Renal cortical epithelial cell (primary cell): ENCODE results near the gene PALD1. TPM values are rescaled to one million over a fixed set of nuclear protein-coding genes. Genes with fewer than 3 reads are reported as not detected.

Experiments used
- DNase-seq: peaks from one replicate; pipeline ENCODE4 v3.0.0-alpha.2; 2011; ENCODE audit warnings: low read depth
- total RNA-seq: library from RNA; depleted of rRNA; stranded (reverse); fragments of >200 nt; gene quantifications from 2 replicates; pipeline ENCODE4 v1.2.3, GENCODE V29; 2014

Gene PALD1
- total RNA-seq, 1 donor from 2014 or later = 1.7 TPM

GRCh38 chr10:70588859-70589570 is 110.4 kb downstream of the PALD1 start:
- DNase-seq = no peak

DNA sequence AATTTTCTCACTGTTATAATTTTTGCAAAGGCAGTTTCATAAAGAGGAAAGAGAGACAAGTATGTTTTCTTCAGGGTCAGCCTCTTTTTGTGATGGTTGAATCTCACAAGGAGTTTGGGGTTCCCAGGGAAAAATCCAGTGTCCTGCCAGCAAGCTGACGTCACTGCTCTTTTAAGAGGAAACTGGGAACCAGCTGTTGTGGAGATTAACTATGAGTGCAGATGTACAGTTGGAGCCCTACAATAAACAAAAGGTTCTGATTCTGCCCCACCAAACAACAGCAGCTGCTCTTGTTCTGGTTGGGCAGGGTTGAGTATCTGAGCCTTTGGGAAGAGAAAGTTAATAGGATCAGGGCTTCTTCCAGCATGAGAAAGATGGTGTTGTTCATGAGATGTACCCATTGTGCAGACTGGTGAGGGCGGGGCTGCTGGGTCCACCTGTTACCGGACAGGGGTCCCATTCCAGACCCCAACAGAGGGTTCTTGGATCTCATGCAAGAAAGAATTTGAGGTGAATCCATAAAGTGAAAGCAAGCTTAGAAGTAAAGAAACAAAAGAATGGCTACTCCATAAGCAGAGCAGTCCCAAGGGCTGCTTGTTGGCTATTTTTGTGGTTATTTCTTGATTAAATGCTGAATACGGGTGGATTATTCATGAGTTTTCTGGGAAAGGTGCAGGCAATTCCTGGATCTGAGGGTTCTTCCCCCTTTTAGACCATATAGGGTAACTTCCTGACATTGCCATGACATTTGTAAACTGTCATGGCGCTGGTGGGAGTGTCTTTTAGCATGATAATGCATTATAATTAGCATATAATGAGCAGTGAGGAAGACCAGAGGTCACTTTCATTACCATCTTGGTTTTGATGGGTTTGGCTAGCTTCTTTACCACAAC is 111.4 kb downstream of the PALD1 start:
- DNase-seq = no peak

DNA sequence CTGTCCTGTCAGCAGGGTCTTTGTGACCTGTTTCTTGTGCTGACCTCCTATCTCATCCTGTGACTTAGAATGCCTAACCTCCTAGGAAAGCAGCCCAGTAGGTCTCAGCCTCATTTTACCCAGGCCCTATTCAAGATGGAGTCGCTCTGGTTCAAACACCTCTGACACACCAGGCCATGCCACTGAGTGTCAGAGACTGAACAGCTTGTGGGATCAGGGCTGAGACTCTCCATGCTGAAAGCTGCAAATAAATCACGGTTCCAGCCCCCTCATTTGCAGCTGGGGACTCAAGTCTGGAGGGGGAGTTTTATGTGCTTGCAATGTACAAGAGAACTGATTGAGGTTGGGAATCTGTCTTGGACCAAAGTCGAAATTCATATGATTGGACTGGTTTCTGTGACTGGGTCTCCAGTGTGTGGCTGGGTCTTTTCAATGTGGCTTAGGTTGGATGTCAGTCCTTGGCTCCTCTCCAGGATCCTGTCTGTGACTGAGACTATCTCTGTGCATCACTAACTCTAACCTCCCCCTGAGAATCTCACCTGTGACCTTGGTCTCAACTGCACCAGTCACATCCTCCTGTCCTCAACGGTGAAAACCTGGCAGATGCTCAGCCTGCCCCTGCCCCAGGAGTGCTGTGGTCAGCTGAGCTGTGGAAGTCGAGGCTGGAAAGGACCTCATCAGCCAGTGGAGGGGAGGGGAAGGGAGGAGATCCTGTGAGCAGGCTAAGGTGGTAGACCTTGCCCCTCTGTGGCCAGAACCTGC is 112.3 kb downstream of the PALD1 start:
- no peak for DNase-seq

GRCh38 chr10:70592186-70592735 is 113.7 kb downstream of the PALD1 start:
- no peak for DNase-seq

- no peak for DNase-seq
Observed at GRCh38 chr10:70592746-70593512, 114.4 kb downstream of the PALD1 start.

GRCh38 chr10:70593513-70593890 is 114.9 kb downstream of the PALD1 start:
- DNase-seq = no peak

- no peak for DNase-seq
Observed at GRCh38 chr10:70594161-70594560, 115.6 kb downstream of the PALD1 start.

DNA sequence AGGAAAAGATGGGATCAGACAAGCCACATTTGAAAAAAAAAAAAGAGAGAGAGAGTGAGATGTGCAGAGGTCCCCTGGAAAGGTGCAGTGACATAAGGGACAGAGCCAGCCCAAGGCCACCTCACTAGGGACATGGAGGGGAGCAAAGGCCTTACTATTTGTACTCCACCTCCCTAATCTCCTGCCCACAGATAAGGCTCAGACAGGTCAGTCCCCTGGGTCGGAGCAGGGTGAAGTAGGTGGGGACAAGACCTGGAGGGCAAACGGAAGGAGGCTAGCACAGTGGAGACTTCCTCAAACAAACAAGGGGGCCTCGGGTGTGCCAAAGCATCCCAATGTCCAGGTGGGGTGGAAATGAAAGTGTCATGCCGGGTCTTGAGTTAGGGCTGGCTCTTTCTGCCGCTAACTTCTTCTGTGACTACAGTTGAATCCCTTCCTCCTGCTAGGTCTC is 117.0 kb downstream of the PALD1 start:
- no peak for DNase-seq

DNA sequence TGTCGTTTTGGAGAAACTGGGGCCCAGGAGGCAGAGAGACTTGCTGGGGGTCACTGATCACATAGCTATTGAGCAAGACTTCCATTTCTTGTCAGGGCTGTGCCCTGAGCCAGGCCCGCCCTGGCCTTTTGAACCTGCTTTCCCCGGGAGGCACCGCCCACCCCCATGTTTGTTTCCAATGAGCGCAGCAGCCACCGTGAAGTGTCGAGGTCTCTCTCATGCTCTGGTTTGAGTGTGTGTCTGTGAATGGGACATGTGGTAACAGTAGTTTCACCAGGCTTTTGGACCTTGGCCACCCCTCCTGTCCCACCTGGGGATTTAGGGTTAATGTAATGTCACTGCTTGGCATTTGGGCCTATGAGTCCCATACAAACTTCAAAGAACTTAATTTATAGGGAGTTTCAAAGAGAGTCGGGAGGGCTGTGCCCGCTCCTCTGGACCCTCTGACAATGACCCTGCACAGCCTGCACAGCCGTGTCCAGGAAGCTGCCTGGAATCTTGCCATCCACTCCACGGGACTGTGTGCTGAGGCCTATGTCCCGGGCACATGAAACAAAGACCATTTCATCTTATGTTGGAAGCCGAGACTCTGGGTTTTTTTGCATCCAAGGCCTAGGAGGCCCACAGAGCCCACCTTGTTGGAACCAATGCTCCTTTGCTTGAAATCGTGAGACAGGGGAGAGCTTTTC is 117.7 kb downstream of the PALD1 start:
- DNase-seq = no peak

DNA sequence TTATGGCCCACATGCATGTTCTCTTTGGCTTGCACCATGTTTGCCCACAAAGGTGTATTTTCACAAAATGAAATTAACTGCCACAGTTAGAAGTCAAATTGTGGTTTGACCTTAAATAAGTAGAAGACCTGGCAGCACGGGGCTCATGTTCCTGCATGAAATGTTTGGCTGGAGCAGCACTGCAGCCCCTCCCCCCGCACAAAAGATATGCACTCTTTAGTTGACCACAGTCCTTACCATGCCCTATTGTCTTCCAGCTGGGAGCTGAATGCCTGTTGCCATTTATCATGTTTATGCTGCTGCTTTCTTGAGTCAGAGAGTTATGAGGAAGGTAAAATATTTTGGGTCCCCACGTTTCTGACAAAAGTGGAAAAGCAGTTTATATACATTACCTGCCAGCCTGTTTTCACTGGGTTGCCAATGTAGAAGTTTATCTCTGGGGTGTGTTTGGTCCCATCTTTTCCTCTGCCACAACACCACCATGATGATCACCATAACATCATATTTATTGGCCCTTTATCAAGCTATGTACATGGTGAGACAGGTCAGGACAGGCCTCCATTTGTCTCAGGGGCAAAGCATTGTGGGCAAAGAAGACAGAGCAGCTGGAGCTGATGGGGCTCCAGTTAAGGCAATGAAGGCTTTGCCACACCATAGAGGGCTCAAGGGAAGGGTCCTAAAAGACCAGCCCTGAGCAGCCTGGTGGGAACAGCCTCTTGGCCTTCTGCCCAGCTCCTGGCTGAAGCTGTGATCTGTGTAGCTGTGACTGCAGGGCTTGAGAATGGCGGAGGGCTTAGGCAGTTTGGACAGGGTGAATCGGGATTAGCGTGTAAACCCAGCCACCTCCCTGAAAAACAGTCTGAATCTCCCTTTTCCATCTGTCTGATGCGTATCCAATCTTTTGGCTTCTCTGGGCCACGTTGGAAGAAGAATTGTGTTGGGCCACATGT is 118.6 kb downstream of the PALD1 start:
- no peak for DNase-seq

GRCh38 chr10:70597856-70598815 is 119.6 kb downstream of the PALD1 start:
- DNase-seq = no peak

DNA sequence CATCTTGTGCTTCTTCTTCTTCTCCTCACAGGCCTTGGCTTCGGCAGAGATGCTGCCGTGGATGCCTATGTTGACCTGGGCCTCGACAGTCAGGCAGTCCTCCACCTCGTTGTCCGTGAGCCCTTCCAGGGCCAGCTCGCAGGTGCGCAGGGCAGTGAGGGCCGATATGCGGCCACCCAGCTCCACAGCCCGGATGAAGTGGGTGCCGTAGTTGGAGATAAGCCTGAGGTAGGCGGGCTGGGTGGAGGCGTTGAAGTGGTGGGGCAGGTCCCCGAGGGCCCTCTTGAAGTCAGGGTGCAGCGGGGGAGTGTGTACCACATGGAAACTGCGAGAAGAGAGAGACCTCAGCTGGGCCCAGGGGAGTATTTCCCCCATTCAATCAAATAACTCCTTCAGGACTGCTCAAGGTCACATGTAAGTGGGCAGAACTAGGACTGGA is 120.3 kb downstream of the PALD1 start:
- no peak for DNase-seq

DNA sequence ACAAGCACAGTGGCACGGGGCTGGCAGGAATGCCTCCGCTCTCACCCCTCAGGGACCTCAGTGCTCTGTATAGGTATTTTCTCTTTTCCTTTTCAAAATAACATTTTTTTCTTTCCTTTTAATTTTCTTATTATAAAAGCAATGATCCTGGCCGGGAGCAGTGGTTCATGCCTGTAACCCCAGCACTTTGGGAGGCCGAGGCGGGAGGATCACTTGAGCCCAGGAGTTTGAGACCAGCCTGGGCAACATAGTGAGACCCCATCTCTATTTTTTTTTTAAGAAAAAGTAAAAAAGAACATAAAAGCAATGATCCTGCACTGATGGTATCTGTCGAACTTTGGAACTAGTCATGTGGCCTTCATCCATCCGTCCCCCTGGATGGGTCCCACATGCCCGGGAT is 120.8 kb downstream of the PALD1 start:
- DNase-seq = no peak

DNA sequence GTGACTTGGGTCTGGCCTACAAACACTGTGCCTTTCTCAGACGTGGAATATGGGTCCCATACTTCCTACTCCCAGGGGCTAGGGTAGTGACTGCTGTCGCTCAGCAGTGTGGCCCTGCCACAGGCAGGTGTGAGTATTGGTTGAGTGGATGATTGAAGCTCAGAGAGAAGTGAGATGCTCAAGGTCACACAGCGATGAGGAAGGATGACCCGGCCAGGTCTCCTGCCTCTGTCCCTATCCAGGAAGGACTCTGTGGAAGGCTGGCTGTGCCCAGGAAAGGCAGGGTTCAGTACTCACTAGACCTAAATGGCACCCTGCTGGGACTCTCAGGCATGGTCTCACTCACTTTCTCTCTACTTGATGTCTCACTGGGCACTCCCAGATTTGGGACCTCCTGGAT is 121.2 kb downstream of the PALD1 start:
- DNase-seq = no peak

- no peak for DNase-seq
Observed at GRCh38 chr10:70600512-70601395, 122.2 kb downstream of the PALD1 start.

DNA sequence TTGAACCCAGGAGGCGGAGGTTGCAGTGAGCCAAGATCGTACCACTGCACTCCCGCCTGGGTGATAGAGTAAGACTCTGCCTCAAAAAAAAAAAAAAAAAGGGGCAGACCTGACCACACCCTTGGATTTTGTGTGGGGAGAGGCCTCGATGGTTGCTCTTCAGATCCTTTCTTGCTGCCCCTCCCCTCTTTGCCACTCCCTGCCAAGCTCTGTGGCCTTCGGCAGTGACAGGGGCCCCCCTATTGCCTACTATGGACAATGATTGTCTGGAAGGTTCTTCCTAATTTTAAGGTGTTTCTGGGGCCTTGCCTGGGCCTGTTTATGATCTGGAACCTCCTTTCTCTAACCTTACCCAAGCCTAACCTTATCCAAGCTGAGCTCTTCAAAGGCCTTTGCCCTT is 123.2 kb downstream of the PALD1 start:
- DNase-seq = no peak
